ENCODE measurements around the gene SUSD6.
"Not testable (repeated sequence)": the region's sequence is repeated elsewhere in the genome, so short reads cannot be mapped to it uniquely, and the experiment has no call there.

Gene SUSD6

DNA sequence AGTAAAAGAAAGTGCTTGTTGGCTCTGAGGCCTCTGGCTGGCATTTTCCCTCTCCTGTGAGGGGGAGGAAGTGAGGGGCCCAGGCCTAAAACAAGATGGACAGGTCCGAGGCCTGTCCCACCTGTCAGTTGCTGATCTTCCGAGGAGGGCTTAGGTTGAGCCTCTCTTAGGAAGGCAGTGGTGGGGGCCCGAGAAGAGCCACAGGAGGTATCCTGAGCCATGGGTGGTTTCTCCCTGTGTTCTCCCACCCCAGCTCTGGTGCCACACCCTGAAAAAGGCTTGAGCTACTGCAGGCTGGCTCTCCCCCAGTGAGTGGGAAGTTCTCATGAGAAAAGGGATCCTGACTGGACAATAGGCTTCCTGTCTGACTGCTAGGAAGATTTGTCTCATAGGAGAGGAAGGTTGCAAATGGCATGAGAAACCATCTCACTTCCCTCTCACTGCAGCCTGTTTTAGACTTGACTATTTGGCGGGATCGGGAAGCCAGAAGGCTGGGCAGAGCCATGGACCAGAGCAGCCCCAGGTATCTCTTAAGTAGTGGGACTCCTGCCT is 83.4 kb downstream of the SUSD6 start:
- DNase-seq (ENCODE audit: low spot score): peak; percentile 50

- DNase-seq (ENCODE audit: low spot score): peak; percentile 44
Measured at GRCh38 chr14:69695322-69696203, 84.2 kb downstream of the SUSD6 start.

- DNase-seq (ENCODE audit: low spot score): no peak
Measured at GRCh38 chr14:69696204-69696527, 84.8 kb downstream of the SUSD6 start.

DNA sequence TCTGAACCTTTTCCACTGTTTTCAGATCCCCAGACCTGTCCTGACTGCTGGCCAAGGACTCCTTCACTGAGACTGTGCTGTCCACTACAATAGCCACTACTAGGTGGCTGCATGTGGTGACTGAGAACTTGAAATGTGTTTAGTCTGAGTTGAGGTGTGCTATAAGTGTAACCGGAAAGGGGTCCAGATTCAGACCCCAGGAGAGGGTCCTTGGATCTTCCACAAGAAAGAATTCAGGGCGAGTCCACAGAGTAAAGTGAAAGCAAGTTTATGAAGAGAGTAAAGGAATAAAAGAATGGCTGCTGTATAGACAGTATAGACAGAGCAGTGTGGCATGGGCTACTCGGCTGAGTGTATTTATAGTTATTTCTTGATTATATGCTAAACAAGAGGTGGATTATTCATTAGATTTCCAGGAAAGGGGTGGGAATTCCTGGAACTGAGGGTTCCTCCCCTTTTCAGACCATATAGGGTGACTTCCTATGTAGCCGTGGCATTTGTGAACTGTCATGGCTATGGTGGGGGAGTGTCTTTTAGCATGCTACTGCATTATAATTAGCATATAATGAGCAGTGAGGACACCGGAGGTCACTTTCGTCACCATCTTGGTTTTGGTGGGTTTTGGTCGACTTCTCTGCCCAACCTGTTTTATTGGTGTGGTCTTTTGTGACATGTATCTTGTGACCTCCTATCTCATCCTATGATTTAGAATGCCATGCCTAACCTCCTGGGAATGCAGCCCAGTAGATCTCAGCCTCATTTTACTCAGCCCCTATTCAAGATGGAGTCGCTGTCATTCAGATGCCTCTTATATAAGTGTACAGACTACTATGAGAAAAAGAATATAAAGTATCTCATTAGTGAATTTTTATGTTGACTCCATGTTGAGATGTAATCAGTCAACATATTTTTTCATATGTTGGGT is 85.5 kb downstream of the SUSD6 start:
- no peak for DNase-seq (ENCODE audit: low spot score)

DNA sequence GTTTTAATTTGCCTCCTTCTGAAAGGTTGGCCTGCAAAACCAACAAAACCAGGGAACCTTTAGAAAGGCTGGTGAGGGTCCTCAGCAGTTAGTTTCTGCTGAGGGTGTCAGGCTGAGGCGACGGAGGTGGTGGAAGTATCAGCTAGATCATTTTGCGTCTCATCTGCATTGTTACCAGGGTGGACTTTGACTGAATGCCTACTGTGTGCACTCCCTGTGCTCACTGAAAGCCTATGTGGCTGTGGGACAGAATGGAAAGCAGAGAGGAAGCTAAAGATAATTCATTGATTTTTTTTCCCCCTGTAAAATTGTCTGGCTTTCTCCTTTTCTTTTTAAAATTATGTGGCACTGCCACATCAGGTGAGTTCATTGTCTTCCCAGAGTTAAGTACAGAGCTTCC is 87.2 kb downstream of the SUSD6 start:
- no peak for DNase-seq (ENCODE audit: low spot score)

DNA sequence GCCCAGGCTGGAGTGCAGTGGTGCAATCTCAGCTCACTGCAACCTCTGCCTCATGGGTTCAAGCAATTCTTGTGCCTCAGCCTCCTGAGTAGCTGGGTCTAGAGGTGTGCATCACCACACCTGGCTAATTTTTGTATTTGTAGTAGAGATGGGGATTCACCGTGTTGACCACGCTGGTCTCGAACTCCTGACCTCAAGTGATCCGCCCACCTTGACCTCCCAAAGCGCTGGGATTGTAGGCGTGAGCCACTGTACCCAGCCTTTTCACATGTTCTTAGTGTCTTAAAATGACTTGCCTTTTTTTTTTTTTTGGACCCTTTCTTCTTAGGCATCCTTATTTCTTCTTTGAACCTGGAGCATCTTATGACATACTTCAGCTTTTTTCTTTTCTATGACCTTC is 87.8 kb downstream of the SUSD6 start:
- DNase-seq (ENCODE audit: low spot score): not testable (repeated sequence)

GRCh38 chr14:69699748-69700303 is 88.4 kb downstream of the SUSD6 start:
- DNase-seq (ENCODE audit: low spot score): no peak

GRCh38 chr14:69700575-69700974 is 89.2 kb downstream of the SUSD6 start:
- DNase-seq (ENCODE audit: low spot score): no peak

DNA sequence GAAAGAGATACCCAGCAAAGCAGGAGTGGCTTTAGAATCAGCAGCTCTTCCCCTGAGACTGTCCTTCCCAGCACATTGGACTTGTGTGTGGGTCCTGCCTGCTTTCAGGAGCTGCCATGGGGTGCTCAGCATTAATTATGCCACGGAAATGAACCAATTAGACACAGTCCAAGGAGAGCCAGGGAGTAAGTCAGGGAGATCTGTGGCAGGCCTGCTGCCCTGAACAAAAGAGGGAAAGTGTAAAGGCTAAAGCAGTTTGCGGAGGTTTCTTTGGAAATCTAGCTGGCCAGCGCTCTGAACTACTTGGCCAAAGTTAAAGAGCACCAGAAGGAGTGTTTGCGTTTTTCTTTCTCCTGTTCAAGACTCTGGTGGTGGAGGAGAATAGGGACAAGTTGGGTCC is 89.9 kb downstream of the SUSD6 start:
- DNase-seq (ENCODE audit: low spot score): no peak

DNA sequence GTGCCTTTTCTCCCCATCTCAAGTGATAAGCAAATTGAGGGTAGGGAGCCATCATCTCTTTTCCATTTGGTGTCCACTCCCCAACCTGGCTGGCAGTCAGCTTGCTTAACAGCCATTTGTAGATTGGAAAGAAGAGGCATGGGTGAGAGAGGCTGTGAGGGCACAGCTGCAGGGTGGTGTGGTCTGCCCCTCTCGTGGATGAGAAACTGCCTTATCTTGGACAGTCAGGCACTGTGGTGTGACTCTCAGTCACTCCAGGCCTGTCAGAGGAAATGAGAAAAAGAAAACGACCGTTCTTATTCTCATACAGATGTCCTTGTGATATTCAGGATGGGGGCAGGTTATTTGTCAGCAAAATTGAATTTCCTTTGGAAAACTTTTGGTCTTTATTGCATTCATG is 90.5 kb downstream of the SUSD6 start:
- no peak for DNase-seq (ENCODE audit: low spot score)

DNA sequence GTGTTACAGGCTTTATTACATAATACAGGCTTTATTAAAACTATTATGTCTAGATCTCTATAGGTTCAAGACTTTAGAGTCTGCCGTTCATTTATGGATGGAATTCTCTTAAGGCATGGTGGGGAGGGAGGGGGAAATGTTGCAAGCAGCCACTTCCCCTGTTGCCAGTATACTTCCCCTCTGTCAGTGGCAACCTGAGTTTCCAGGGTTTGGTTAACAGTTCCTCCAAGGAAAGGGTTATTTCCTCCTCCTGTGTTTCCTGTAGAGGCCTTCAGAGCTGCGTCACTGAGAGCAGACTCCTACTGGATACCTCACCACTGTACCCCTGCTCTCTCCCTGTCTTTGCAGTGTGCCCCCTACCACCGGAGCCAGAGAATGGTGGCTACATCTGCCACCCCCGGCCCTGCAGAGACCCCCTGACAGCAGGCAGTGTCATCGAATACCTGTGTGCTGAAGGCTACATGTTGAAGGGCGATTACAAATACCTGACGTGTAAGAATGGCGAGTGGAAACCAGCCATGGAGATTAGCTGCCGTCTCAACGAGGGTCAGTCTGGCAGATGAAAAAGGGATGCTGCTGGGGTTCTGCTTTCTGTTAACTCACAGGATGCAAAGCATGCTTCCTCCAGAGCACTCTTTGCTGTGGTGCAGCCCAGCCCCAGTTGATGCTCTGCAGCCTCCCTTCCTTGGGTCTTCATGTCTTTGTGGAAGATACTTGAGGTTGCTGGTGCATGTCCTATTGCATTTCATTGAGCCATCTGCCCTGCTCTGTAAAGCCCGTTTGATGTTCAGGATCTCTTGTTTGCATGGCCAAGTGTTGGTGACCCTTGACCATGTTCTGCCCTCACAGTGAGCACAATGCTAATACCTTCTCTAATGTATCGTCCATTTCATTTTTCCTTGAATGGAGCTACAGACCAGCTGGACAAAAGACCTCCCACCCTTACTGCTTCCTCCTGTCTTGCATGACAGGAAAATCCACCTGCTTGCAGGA is 91.9 kb downstream of the SUSD6 start:
- DNase-seq (ENCODE audit: low spot score): no peak

GRCh38 chr14:69704319-69704718 is 92.9 kb downstream of the SUSD6 start:
- DNase-seq (ENCODE audit: low spot score): no peak

DNA sequence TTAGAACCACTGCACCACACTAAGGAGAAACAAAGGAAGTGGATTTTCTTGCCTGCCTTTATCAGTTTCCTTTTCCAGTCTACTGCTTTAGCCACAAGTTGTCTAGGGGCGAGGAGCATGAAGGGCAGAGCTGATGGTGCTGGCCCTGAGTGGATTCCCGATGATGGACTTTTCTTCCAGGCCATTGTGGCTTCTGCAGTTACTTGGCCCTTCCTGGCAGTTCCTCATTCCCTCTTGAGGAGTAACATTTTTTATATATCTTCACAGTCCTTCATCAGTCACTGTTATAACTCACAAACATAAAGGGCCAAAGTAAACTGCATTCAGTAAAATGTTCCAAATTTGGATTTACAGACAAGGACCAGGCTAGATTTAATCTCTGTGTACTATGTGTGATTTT is 94.3 kb downstream of the SUSD6 start:
- DNase-seq (ENCODE audit: low spot score): no peak

GRCh38 chr14:69708049-69708448 is 96.7 kb downstream of the SUSD6 start:
- DNase-seq (ENCODE audit: low spot score): no peak

DNA sequence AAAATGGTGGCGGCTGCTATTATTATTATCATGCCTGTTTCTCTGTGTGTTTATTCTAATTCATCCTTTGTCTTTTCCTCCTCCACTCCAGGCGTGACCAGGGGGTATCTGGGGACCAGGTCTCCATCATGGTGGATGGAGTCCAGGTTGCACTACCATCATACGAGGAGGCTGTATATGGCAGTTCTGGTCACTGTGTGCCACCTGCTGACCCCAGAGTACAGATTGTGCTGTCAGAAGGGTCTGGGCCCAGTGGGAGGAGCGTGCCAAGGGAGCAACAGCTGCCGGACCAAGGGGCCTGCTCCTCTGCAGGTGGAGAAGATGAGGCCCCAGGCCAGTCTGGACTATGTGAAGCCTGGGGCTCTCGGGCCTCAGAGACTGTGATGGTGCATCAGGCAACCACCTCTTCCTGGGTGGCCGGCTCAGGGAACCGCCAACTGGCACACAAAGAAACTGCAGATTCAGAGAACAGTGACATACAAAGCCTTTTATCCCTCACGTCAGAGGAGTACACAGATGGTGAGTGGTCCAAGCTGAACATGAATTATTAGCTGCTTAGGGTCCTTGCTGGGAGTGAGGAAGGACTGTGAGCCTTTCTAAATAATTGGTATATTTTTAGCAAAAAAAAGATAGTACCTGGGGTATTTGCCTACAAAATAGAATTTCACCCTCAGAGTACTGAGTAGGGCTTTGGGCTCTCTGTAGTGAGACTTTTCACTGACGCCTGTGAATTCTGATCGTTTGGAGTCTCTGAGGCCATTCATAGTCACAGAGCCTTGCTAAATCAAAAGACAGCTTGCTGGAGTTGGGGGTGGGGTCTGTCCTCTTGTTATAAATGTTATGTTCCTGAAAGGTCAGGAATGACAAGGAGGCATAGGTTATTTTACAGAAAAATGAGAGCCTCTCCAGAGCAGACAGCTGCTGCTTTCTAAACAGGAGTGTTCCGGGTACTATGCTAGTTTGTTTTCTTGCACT is 97.5 kb downstream of the SUSD6 start:
- DNase-seq (ENCODE audit: low spot score): peak; percentile 18

GRCh38 chr14:69710378-69710777 is 99.0 kb downstream of the SUSD6 start:
- no peak for DNase-seq (ENCODE audit: low spot score)

DNA sequence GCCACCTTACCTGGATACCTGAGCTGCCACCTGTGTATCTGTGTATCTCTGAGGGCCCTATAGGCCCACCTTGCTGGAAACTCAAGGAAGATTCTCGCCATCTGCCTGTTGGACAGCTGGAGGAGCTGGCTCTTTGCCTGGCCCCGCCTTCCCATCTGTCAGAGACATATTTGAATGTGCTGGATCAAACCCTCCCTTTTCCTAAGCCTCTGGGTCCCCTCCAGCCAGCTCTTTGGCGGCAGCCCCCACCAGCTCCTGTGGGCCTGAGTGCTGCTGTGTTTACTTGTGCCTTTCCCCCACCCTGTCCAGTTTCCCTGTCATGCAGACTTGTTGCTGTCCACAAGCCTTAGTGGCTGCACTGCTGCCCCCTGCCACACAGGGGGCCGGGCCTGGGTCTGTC is 99.7 kb downstream of the SUSD6 start:
- DNase-seq (ENCODE audit: low spot score): no peak

- no peak for DNase-seq (ENCODE audit: low spot score)
Measured at GRCh38 chr14:69711477-69711876, 100.1 kb downstream of the SUSD6 start.

DNA sequence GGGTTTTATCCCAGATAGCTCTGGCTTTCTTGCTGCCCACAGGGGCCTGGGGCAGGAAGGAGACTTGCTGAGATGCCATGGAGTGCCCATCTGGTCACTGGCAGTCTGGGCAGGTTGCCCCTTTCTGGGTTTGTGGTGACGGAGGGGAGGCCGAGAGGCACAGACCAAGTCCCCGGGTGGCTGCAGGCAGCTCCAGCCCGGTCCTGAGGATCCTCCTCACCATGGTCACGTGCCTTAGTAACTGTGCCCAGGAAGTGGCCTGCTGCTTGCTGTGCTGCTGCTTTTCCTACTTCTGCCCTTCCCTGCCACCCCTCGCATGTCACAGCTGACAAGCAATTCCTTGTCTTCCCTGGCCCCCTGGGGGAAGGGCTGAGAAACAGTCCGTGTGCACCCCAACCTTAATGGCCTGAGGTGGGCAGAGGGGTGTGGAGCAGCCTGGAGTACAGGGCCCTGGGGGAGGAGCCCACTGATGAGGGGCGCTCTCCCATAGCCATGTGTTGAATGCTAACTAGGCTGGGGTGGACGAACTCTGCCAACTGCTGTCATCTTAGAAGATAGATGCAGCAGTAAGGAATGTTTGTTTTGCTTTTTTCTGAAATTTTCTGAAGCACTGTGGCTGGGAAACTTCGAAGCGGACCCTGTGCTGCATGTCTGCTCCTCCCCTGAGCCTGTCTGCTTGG is 100.6 kb downstream of the SUSD6 start:
- DNase-seq (ENCODE audit: low spot score): no peak

Data from GM03348 (cell line).